ENCODE measurements around the gene GPR161.

Gene GPR161

DNA sequence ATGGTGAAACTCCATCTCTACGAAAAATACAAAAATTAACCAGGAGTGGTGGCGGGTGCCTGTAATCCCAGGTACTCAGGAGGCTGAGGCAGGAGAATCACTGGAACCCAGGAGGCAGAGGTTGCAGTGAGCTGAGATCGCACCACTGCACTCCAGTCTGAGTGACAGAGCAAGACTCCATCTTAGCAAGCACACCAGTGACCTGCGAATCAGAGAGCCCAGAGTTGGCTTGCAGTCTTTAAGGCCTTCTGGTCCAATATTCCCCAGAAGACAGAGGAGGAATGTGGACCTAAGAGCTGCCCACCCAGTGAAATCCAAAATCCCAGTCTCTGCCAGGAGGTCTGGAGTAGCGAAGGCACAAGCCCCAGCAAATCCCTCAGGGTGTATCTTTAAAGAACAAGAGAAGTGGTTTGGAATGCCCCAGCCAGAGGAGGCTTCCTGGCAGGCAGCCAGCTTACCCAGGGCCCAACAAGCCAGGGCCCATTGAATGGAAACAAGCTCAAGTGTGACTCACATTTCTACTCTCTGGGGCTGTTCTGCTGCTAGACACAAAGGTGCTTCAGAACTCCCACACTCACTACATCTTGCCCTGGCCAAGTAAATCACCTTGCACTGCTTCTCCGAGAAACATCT is 23.9 kb downstream of the GPR161 start:
- DNase-seq (ENCODE audit: extremely low read depth in 1 of 2, low read depth in 1 of 2): peak; percentile 18 to 29

DNA sequence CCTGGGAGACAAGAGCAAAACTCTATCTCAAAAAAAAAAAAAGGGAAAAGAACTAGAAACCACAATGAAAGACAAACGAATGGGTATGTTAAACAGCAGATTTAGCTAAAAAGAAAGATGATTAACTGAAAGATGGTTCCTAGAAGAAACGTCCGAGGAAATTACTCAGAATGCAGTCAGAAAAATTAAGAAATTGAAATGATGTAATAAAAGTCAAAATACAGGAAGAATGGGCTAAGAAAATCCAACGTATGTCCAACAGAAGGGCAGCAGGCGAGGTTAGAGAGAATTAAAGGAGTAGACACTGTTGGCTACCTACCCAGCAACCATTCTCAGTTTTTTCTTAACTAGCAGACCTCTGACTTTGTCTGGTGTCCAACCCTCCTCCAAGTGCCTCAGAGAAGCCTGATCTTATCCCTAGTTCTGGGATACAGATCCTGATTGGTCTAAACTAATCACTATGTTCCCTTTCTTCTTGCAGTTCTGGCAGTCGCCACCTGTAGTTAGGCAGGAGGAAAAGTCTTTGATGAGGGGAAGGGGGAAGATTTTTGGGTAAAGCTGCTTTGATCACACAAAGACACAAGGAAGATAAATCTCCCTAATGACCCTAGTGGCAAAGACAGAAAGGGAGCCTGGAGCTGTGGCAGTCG is 25.7 kb downstream of the GPR161 start:
- DNase-seq (ENCODE audit: extremely low read depth in 1 of 2, low read depth in 1 of 2): no peak

DNA sequence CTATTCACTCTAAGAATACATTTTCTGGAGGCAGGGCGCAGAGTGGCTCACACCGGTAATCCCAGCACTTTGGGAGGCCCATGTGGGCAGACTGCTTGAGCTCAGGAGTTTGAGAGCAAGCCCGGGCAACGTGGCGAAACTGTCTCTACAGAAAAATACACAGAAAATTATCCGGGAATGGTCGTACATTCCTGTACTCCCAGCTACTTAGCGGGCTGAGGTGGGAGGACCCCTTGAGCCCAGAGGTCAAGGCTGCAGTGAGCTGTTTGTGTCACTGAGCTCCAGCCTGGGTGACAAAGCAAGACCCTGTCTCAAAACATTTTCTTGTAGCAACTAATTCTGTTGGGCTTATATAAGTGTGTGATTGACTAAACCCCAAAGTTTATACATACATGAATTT is 30.5 kb downstream of the GPR161 start:
- DNase-seq (ENCODE audit: extremely low read depth in 1 of 2, low read depth in 1 of 2): no peak

DNA sequence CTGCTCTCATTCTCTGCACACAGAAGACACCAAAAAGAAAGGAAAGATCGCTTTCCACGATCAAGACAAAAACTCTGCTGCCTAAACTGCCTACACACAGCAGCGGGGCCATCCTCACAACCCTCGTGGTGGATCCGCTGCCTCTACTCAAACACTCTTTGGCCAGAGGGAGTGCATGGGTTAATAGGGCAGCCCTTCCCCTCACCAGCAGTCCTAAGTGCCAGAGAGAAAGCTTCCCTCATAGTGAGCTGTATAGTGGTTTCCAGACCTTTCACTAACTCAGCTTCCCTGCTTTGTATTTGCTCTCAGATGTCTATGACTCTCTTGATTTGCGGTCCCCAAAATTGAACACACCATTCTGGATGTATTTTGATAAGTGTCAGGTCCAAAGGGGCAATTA is 30.9 kb downstream of the GPR161 start:
- DNase-seq (ENCODE audit: extremely low read depth in 1 of 2, low read depth in 1 of 2): no peak

DNA sequence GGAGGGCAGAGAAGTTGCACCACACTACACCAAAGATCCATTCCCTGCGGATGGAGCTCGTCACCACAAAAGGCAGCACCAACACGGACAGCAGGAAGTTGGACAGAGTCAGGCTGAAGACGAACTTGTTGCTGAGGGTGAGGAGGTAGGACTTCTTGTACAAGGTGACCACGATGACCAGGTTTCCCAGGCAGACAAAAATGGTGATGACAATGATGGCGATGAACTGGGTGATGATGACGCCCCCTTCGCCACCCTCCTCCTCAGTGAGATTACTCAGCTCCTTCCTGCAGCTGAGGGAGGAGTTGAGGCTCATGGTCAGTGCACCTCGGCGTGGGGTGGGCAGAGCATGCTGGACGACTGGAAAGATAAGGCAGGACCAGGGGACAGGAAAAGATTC is 32.2 kb downstream of the GPR161 start:
- DNase-seq (ENCODE audit: extremely low read depth in 1 of 2, low read depth in 1 of 2): no peak

DNA sequence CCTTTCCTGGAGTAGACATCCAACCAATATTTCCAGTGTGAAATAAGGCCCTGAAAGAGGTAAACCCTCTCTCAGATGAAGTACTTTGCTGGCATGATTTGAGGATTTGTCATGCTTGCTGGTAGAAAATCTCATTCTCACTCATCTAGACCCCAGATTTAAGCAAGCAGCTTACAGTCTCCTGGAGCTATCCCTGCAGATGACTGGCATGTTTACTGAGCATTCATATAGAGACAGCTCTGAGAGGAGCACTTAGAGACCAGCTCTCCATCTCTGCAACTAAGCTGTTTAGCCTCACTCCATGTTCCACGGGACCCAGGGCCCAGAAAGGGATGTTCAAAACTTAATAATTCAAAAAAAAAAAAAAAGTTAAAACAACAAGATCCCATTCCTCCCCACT is 34.2 kb downstream of the GPR161 start:
- no peak for DNase-seq (ENCODE audit: extremely low read depth in 1 of 2, low read depth in 1 of 2)

DNA sequence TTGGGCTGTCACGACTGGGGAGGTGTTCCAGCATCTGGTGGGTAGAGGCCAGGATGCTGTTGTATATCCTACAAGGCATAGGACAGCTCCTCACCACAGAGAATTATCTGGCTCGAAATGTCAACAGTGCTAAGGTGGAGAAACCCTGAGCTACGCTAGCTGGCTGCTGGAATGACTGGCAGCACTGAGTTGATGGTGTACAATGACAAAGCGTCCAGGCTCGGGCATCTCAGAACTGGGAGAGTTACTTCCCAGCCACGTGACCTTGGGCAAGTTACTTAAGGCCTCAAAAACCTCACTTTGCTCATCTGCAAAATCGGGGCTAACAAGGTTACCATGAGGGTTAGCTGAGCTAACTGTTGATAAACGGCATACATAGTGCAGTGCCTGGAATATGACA is 35.4 kb downstream of the GPR161 start:
- DNase-seq (ENCODE audit: extremely low read depth in 1 of 2, low read depth in 1 of 2): no peak

DNA sequence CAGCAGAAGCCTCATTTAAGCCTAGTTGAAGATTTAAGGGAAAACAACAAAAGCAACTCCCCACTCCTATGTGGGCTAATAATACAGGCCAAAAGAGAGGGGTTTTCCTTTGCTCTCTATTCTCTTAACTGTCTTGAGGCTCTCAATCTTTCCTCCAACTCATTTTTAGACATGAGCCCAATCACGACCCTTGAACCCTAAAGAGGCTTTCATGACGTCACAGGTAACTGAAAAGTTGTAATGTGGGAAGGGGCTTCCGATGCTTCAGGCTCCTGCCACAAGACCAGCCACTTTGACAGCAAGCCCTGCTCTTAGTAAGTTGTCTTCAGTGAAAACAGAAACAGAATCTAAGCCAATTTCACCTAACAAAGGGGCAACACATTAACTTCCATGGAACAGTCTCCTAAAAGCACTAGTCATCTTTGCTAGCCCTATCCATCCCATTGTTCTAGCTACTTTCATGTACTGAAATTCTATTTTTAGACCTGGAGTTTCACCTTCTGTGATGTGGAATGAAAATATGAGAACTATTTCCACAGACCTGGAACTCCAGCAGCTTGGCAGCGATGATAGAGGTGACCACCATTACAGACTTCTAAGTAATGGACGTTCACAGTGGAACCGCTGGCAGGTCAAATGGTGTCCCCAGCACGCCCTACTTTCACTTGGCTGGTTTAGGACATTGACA is 36.3 kb downstream of the GPR161 start:
- no peak for DNase-seq (ENCODE audit: extremely low read depth in 1 of 2, low read depth in 1 of 2)

DNA sequence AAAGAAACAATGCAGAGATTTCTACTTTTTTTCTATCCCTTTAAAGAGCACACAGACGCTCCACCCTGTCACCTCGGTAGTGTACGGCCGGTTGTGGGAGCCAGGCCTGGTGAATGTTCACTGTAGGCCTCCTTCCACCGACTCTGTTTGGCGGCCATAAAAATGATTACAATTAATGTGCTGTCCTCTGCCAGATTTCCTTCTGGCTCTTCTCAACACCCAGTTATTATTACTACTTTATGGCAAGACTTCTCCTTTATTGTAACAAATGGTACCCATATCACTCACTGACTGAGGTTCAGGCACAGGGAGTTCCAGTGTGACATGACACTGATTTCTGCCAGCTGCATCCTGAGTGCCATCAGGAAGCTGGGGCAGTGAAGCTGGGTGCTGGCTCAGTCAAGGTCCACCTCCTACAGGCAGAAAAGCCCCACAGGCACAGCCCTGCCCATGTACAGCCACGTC is 37.4 kb downstream of the GPR161 start:
- DNase-seq (ENCODE audit: extremely low read depth in 1 of 2, low read depth in 1 of 2): no peak

DNA sequence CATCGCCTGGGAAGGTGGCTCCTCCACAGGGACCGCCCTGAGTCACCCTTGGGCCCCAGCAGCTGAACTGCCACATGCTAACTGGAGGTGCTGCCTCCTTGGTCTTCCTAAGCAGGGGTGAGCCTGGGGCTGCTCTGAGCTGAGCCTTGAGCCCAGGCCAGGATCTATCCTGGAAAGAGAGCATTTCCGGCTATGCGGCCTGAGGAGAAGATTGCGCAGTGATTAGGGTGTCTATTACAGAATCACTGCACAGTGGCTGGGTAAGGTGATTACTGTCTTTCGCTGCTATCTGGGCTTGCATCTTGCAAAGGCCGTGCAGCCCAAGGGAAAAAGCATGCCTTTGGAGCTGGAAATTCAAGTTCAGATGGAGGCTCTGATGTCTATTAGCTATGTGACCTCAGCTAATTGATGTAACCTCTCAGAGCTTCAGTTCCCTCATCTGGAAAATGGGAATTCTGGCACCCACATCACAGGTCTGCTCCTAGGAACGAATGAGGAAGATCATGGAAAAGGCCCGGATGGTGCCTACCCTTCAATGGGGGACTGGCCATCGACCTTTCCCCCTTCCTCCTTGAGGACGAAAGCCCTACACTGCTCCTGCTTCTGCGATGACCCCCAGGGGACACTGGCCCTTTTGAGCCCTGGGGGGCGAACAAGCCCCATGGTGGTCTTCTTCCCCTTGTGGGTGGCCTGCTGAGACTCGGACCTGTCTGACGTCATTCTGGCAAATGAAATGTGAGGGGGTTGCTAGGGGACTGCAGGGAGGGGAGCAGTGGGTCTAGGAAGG is 38.0 kb downstream of the GPR161 start:
- DNase-seq (ENCODE audit: extremely low read depth in 1 of 2, low read depth in 1 of 2): no peak

DNA sequence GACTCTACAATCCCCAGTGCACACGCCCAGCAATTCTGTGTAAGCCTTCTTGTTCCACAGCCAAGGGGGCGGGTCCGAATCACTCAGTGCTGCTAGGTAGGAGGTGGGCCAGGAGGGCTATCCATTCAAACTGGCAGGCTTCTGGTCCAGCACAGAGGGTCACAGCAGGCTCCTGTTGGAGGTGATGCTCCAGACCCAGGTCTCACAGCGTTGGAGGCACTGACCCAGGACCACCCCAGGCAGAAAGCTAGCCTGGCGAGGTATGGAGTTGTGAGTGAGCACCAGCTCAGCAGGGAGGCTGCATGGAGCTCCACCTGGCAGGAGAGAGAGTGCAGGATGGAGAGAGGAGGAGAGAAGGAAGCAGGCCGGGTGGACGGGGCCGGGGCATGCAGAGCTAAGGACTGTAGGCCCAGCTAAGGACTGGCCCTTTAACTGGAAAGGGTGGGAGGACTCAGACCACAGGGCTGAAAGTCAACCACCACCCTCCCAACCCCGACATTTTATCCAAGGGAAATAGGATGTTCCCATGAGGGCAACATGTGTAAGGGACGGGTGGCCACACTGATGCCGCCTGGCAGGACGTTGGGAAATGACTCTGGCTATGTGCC is 38.7 kb downstream of the GPR161 start:
- DNase-seq (ENCODE audit: extremely low read depth in 1 of 2, low read depth in 1 of 2): no peak

DNA sequence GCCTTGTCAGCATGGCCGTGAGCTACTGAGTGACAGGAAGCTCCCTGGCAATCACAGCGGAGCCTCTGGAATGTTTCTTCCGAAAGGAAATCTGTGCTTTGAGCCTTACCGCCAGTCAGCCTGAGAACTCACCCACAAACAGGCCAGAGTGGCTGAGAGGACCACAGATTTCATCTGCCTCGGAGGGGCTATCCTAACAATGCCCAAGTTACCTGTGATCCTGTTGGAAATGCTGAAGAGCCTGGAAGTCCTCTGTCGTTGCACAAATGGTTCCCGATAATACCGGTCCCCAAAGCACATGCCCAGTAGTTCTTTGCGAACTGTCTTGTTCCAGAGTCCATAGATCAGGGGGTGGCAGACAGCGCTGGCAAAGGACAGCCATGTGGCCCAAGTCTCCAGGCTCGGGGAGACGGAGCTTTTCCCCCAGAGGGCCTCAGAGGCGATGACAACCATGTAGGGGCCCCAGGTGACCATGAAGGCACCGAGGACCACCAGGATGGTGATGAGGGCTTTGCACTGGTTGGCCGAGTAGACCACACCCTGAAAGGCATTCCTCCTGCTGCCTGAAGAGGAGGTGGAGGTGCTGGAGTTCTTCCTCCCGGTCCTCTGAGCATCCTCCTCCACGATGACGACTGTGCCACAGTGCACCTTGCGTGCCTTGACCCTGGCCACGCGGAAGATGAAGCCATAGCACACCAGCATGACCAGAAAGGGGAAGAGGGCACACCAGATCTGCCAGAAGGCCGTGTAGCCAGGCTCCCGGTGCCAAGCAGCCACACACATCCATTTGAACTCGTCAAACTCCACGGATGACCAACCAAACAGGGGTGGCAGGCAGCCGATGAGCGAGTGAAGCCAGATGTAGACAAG is 40.2 kb downstream of the GPR161 start:
- no peak for DNase-seq (ENCODE audit: extremely low read depth in 1 of 2, low read depth in 1 of 2)

DNA sequence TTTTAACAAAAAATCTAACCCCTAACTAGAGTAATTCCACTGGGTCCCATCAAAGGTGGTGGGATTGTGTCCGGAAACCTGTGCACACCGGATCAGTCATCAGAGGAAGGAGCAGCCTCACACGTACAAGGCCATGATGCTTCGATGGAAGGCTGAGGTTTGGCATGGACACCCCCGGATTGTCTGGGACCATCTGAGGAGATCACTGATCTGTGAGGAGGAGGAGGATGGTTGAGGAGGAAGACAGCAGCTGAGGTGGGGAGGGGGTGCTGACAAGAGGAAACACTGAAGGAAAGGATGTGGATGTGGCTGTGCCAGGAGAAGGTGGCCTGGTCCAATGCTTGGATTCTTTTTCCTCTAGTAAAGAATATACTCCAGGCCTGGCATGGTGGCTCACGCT is 41.3 kb downstream of the GPR161 start:
- no peak for DNase-seq (ENCODE audit: extremely low read depth in 1 of 2, low read depth in 1 of 2)

DNA sequence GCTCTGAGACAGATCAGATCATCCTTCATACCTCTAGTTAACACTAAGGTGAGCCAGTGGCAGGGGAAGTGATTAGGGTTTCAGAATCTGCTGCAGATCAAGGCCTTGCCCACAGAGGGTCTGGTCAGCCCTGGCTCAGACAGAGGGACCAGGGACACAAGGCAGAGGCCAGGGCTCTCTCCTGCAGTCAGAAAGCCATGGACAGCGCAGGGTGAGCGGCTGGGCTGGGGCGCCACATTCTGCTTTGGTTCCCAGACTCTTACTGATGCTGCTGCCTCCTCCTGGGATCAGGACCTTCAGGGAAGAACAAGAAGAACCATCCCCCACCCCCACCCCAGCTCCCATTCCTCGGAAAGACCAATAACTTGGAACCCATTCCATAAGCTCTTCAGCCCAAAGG is 43.1 kb downstream of the GPR161 start:
- DNase-seq (ENCODE audit: extremely low read depth in 1 of 2, low read depth in 1 of 2): no peak

DNA sequence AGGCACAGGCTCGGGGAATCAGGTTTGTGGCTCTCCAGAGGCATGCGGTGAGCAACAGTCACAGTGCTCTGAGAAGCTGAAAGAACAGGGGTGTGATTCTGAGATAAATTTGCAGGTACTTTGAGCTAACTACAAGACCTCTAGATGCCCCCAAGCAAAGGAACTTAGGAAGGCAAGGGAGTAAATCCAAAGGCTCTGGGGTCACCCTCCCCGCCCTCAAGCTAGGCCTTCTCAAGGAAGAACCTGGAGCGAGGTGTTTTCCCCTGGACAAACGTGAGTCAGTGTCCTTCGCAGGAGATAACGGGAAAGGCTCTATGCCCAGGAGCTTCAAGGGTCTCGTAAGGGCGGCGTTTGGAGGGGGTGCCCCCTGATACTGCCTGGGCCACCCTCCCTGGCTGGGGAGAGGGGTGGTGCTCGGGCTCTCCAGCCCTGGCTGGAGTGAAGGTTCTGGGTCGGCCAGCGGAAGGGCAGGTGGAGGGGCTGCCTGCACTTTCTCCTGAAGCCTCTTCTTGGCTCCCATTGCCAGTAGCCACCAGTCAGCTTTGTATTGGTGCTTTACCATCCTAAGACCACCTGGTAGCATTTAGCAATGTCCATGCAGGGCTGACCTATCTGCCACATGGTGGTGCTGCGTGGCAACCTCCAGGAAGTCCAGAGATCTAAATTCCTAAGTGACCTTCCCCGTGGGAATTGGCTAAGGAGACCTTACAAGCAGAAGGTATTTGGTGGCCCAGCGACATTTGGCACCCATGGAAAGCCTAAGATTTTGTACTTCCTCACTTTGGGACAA is 44.0 kb downstream of the GPR161 start:
- no peak for DNase-seq (ENCODE audit: extremely low read depth in 1 of 2, low read depth in 1 of 2)

DNA sequence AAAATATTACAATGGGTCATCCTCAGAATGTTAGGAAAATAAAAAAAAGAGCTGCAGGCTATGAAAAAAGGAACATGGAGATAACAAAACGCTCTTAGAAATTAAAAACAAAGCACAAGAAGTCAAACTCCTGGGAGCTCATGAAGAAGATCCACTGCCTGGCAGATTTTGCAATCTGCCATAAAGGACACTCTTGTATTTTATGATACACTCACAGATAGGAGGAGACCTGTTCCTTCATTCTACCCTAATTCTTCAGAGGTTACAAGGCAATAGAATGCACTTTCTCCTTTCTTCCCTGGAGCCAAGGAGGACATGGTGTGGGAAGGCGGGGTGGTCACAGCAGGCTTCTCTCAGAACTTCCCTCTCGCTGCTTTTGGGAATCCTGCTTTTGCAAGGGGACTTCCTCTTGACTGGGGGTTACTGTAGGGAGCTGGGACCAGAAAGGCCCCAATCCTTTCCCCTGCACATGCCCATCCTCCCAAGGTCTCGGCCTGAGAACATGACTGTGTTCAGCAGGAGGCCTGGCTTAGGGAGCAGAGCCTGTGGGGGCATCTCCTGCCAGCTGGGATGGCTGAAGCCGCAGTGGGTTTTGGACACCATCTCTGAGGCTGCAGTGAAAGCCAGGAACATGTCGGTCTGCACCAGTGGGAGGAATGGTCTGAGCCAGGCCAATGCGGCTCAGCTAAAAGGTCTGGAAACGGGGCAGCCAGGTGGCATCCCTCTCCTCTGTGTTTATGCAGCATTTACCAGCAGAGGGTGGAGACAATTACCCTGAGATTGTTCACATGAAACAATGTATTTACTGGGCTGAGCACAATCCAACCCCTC is 44.8 kb downstream of the GPR161 start:
- DNase-seq (ENCODE audit: extremely low read depth in 1 of 2, low read depth in 1 of 2): no peak

DNA sequence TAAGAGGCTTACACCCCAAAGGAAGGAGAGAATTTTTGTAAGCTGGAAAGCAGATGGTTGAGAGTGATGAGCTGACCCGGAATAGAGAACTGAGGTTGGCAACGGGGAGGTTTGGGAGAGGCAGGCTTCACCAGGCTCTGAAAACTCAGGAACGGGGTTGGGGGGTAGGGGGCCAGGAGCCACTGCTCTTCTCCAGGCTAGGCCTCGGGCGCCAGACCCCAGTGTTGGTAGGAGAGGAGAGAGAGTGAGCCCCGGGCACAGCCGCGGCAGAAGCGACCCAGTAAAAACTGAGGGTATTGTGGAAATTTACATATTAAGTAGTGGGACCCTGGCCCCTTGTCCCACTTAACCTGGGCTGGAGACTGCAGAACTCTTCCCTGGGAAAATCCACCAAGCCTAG is 45.7 kb downstream of the GPR161 start:
- no peak for DNase-seq (ENCODE audit: extremely low read depth in 1 of 2, low read depth in 1 of 2)

DNA sequence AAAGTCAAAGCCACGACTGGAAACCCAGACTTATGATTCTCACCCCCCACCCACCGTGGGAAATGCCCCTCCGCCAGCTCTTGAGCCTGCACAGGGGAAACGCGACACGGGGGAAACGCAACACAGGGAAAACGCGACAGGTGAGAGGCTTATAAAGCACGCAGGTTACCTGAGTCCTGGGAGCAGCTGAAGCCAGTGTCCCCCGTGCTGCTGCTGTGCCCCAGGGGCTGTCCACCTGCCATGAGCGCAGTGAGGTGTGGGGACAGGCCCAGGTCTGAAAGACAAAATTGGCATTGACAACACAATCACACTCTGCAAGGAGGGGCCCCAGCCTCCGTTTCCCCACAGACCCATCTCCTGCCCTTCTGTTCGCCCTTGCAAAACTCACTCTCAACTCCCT is 46.3 kb downstream of the GPR161 start:
- DNase-seq (ENCODE audit: extremely low read depth in 1 of 2, low read depth in 1 of 2): no peak

DNA sequence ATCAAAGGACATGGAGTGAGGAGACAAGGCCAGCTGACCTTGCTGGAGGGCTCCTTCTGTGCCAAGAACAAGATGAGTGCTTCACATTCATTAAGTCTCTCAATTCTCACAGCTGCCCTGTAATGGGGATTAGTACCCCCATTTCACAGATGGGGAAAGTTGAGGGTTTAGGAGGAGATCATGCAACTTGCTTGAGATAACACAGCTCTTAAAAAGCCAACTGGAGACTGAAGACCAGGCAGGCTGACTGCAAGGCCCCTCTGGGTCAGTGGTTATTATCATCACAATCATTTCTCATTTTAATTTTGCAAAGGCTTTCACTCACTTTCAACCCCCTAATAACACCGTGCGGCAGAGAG is 46.8 kb downstream of the GPR161 start:
- DNase-seq (ENCODE audit: extremely low read depth in 1 of 2, low read depth in 1 of 2): no peak

All from stimulated activated CD8-positive, alpha-beta memory T cell treated with anti-CD3 and anti-CD28 coated beads, Interleukin-7, amount 100 ng/mL, for 48 hours (primary cell).